ENCODE data around the gene RBM47.
"Not testable (repeated sequence)": the region's sequence is repeated elsewhere in the genome, so short reads cannot be mapped to it uniquely, and the experiment has no call there.

RBM47 gene

DNA sequence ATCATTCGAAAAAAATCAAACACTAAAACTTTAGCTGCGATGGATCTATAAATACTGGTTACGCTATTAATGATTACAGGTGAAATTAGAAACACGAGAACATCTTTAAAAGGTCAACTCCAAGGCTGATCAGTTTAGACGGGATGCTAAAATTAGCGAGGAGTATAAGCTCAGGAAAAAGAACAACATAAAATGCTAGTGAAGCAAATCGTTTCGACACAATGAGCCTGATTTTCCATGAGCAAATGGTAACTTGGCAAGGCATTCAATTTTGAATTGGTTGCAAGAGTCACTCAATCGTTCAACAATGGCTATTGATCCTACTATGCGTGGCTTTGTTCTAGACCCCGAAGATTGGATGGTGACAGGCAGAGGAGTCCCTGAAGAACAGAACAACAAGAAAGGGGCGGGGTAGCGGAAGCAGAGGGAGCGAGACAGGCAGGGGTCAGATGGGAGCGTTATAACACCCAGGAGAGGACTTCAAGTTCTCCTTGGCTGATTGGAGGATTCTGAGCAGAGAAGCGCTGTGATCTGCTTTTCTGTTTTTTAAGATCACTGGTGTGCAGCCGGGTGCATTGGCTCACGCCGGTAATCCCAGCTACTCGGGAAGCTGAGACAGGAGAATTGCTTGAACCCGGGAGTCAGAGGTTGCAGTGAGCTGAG lies 146.5 kb downstream of the RBM47 start:
- no peak for DNase-seq

DNA sequence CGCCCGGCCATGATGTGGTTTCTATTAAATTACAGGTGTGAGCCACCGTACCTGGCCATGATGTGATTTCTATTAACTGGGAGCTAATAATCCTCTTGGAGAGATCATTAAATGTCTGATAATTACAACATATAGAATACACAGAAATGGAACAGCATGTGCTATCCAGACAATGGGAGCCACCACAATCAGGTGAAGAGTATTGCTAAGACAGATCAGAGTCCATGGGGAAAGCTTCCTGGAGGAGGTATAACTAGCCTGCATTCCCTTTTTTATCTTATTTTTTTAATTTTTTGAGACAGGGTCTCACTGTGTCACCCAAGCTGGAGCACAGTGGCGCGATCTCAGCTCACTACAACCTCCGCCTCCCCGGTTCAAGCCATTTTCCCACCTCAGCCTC lies 147.7 kb downstream of the RBM47 start:
- DNase-seq, result no peak

DNA sequence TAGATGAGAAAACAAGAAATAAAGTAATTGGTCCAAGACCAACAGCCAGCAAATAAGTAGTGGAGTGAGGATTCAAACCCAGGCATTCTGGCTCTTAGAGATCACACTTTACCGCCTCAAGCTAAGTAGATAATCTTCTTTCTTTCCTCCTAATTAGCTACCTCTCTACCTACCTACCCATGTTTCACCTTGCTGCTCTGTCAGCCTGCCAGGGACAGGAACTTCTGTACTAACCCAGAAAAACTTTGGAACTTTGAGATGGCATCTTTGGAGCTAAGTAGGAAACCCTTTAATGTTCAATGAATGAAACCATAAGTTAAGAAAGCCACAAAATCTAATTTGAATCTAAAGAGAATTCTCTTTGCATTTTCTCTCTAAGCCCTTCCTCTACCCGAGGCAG lies 149.4 kb downstream of the RBM47 start:
- DNase-seq, result no peak

DNA sequence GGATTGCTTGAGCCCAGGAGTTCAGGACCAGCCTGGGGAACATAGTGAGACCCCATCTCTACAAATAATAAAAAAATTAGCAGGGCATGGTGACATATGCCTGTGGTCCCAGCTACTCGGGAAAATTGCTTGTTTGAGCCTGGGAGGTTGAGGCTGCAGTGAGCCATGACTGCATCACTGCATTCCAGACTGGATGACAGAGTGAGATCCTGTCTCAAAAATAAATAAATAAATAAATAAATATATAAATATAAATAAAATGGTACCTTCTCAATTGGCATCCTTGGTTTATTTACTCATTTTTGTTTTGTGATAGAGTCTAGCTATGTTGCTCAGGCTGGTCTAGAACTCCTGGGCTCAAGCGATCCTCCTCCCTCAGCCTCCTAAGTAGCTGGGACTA lies 150.3 kb downstream of the RBM47 start:
- no peak for DNase-seq

DNA sequence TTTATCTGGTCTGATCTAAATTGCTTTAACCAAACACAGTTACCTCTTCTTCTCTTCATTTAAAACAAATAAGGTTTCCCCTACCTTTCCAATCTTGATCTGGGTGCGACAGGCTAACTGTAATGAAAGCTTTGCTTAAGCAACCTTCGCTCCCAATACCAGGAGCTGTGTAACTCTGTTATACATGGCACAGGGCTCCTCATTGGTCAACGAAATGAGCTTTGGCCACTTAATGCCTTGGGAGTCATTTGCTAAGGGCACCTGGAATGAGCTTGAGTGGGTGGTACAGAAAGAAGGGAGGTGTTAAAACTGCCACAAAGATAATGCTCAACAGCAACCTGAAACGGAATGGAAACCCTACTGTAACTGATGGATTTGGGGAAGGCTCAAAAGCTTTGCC lies 154.1 kb downstream of the RBM47 start:
- no peak for DNase-seq

DNA sequence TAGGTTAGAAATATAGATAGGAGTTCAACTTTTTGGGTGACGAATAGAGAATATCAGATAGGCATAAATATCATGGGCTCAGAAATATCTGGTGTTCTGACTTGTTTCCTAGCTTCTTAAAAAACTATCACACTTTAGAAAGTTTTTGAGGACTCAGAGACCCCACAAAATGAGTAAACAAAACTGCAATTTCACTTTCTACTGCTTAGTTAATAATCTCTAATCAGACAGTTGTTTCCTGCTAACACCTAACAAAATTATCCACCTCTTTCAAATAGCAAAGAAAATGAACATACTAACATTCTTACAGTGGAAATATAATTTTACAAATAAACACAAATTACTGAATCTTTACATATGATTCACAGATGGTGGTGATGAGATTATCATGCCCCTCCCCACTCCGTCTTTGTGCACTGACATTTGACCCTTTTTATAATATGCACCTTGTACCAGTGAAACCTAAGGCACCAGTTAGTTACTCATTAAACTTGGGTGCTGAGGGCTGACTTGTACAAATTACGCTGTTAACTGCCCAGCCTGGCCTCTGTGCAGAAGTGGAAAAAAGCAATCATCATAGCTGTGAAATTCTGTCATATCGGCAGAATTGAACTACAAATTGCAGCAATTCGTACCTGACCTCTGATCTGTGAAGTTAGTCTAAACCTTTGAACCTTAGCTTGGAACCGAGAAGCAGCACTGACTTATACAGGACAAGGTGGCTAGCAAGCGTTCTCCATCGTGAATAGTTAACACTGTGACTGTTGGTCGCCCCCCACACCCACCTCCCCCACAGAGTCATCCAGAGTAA lies 155.9 kb downstream of the RBM47 start:
- DNase-seq, result no peak

DNA sequence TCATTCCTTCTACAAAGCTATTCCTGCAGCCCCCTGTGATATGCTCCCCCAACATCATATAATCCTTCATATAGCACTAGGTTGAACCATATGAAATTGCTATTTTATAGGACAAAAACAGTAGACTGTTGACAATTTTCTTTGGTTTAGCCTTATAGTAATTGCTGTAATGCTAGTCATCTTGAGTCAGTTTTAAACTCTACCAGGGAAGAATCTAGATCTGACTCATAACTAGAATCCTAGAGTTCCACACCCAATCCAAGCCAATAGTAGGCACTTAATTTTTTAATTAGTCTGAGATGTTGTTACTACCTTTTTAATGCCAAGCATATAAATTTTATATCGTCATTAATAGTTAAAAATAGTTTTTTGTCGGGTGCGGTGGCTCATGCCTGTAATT lies 157.7 kb downstream of the RBM47 start:
- DNase-seq, result no peak

DNA sequence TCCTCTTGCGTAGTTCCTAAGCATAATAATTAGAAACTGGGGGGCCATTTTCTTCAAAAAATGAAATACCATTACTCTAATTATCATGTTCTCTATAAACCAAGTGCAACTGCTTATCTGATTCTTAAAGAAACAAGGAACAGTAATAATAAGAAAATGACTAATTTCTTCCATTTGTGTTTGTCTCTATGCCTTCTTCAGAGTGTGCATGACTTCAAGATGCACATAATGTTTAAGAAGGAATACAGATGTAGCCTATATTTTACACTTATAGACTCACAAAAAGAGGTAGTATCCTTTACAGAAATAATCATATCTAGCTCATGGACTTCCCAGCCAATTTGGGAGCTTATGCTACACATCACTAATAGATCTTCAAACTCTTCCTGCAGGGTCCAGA lies 162.9 kb downstream of the RBM47 start:
- no peak for DNase-seq

DNA sequence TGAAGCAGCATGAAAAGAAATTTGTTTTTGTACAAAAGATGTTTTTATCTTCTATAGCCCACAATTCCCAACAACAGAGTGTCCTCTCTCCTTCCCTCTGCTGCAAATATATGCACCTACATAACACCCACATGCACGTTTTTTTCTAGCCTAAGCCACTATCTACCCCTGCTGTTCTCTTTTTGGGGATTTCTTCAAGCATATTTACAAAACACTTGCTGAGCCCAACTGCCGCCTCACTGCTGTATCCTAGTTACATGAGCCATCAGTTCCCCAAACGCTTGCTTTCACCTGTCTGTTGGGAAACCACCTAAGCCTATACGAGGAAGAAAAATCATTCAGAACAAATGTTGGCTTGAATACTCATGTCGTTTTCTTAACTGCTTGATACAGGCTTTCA lies 167.3 kb downstream of the RBM47 start:
- DNase-seq, result no peak

DNA sequence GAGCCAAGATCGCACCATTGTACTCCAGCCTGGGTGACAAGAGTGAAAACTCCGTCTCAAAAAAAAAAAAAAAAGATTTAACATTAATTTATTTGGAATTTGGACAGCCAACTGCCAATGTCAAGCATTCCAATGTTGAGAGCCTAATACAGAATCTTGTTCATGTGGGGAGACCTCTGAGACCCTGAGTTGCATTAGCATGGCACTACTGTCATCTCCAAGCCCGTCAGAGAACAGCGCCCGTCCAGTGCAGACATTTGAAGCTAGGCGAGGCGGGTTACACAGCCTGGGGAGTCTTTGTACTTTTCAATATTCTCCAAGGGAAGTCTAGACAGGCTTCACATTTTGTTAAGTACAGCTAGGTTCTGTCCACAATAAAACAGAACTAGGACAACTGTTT lies 167.8 kb downstream of the RBM47 start:
- DNase-seq, result no peak

DNA sequence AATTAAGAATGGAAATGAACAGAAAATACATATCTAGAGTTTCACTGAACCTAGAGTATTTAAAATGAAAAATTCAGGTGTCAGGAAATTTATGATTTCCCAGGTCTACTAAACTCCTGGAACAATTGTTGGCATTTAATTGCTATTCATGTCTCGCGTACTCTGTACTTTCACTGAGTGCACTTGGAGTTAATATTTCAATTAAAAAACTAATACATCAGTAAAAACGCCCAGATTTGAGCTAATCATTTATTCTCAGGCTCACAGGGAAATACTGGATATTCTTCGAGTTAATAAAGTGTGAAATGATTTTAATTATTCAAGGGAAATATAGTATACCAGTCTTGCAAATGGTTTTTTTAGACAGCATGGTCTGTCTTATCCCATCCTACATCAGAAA lies 168.6 kb downstream of the RBM47 start:
- DNase-seq, result no peak

DNA sequence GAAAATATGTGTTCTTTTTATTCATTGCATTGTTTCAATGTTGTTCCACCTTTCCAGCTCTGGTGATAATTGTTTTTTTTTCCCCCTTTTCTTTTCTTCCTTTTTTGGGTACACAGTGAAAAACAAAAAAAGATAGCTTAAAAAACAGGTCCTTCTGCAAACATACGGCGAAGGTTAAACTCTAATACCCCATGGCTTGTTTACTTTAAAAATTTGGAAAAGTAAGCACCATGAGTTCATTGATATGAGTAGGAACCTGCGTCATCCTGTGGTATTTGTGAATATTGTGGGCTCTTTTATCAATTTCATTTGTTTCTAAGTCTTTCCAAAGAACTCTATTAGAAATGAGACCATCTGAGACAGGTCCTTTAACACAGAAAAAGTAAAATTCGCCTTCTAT lies 171.0 kb downstream of the RBM47 start:
- DNase-seq, result no peak

DNA sequence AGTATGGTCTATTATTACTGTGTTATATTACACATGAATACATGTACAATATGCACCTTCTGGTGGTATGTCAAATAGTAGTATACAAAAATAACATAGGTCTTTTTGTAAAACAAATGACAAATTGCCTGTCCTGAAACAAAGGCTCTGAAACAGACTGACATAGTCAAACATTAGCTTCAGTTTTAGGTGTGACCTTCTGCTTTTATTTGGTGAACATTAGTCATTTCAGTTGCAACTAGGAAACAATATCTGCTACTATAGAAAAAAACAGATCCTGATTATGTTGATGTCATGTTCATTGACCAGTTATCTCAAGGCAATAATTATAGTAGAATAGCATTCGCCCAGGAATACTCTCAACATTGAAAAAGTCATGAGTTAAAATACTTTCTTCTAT lies 171.6 kb downstream of the RBM47 start:
- DNase-seq, result no peak

DNA sequence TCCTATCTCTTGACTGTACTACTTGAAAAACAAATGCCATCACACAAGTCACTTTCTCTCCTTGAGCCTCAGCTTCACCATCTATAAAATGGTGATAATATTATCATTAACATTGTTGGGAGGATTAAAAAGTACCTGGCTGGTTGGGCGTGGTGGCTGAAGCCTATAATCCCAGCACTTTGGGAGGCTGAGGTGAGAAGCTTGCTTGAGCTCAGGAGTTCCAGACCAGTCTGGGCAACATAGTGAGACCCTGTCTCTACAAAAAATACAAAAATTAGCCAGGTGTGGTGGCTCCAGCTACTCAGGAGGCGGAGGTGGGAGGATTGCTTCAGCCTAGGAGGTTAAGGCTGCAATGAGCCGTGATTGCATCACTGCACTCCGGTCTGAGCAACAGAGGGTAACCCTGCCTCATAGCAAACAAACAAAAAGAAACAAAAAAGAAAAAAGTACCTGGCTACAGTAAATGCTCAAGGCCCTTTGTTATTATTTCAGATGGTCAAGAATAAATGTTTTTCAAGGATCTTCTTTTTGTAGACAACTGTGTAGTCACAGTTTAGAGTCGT lies 174.2 kb downstream of the RBM47 start:
- DNase-seq, result no peak

DNA sequence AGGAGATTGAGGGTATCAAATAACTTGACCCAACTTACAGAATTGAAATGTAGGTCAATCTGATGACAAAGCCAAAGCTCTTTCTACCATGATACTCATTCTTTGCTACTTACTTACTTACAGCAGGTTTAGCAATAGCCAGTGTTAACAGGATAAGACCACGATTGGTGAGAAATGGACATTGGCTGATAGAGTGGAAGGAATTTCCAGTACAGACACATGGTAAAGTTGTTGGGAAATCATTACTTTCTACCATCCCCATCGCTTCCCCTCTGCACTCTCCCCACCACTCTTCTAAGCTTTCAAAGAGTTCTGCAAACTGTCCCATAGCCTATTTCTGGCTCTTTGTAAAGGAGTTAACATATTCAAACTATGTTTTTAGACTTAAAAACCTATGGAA lies 174.8 kb downstream of the RBM47 start:
- no peak for DNase-seq

DNA sequence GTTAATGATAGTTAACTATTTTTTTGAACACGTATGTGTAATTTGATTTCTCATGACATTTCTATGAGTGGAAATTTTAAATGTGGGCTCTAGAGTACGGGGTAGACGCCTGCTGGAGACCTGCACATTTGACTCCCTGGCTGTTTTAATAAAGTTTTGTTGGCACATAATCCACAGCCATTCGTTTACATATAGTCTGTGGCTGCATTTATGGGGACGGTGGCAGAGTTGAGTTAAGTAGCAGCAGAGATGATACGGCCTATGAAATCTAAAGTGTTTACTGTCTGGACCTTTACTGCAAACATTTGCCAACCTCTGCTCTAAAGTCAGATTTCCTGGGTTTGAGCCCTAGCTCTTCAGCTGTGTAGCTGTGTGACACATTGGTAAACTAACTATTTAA lies 175.8 kb downstream of the RBM47 start:
- DNase-seq, result no peak

DNA sequence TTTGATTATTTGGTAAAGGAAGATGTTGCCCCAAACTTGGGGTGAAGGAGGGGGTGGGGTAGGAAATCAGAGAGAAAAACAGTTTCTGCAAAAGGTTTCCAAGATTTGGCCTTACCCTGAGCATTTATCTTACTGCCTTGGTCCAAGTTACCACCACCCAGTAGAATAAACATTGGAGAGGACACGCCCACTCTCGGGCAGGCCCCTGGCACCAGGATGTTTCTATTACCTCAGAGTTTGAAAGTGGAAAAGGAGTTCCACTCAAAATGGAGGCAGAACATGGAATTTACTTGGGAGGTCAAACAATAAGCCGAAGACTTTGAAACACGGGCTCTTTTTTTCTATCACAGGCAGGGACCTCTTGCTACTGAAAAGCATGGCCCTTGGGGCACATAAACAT lies 180.8 kb downstream of the RBM47 start:
- DNase-seq, result no peak

DNA sequence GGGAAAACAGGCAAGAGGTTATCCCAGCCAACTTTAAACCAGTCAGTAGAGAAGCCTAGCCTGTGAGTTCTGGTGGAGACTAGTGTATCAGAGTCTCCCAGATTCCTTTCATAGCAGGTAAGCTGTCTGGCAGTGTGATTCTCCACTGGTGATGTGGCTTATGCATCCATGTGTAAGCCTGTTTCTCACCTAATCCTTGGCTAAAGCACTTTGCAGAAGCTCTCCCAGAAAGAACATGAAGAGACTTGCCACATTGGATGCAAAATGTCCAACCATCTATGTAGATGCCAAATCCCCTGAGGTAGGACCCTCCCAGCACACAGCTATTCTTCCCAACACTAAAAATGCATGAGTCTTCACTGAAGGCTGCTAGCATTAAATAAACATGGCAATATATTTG lies 182.8 kb downstream of the RBM47 start:
- DNase-seq, result no peak

DNA sequence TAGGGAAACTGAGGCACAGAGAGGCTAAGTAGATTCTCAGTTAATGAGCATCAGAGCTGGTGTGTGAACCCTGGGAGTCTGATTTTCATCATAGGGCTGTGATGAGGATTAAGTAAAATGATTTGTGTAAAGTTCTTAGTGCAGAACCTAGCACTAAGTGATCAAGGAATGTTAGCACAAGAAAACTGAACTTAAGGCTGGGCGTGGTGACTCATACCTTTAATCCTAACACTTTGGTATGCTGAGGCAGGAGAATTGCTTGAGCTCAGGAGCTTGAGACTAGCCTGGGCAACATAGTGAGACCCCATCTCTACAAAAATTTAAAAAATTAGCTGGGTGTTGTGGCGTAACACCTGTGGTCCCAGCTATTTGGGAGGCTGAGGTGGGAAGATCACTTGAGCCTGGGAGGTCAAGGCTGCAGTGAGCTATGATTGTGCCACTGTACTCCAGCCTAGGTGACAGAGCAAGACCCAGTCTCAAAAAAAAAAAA lies 183.4 kb downstream of the RBM47 start:
- not testable (repeated sequence) for DNase-seq

DNA sequence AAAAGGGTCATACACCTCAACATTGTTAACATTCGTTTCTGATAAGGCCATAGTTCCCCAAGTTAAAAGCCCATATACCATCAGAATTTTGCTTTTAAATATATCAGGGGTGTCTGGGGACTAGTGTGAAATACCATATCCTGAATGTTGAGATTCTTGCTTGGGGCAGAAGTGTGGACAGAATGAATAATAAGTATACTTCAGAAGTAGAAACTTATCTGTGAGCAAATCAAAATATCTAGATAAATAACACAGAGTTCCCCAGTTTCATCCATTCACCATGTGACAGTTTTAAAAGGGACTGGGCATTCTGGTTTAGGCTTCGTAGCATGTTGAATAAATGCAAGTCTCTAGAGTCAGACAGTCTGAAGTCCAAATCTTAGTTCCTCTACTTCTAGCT lies 184.0 kb downstream of the RBM47 start:
- DNase-seq, result no peak

DNA sequence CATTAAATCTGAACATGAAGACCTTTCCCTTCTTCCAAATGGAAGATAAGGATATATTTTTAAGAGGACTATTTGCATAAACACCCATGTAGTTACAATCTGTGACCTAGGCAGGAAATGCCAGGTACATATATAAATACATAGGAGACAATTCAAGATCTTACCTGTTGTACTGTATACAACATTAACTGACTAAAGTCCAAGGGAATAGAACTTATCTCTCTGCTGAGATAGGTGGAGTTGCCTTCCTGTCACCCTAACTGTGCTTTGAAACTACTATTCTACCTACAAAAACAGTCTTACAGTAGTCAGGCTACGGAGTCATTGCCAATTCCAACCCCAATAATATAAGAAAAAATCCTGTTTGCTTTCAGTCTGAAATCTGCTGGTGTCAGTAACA lies 188.2 kb downstream of the RBM47 start:
- no peak for DNase-seq

DNA sequence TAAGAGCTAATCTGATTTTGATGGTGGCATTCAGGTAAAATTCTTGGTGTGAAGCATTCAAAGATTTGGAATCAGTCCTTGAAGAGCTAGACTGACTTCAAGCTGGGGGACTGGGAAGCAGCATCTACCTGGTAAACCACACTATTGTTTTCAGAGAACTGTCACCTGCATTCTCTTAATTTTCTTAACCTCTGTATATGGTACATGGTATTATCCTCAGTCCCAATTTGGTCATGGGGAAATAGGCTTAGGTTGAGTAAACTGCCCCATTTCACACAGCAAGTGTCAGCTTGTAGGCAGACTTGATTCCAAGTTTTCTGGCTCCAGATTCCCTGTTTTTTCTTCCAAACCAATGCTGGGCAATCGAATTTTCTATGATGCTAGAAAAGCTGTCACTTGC lies 190.1 kb downstream of the RBM47 start:
- DNase-seq, result no peak

DNA sequence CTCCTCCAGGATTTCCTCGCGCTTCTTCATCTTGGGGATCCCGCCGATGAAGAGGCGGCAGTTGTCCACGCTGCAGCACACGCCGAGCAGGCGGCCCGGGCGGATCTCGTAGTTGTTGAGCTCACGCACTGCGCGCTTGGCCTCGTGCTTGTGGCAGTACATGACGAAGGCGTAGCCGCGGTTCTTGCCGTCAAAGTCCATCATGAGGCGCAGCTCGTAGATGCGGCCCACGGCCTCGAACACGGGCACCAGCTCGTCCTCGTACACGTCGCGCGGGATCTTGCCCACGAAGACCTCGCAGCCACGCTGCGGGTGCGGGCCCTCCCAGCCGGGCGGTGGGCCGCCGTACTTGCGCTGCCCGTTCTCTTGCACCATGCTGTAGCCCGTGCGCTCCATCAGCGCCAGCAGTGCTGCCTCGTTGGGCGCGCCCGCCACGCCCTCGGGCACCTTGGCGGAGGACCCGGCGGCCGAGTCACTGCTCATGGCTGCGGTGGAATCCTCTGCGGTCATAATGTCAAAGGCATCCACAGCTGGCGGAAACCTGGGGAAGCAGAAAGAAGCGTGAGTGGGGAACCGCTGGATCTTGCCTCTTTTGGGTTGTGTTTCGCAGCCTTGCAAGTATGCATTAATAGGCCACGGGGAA lies 191.2 kb downstream of the RBM47 start:
- DNase-seq, result no peak

Measured in T-helper 9 cell (primary cell).